ENCODE results near the gene ANKMY2.

ANKMY2 gene

DNA sequence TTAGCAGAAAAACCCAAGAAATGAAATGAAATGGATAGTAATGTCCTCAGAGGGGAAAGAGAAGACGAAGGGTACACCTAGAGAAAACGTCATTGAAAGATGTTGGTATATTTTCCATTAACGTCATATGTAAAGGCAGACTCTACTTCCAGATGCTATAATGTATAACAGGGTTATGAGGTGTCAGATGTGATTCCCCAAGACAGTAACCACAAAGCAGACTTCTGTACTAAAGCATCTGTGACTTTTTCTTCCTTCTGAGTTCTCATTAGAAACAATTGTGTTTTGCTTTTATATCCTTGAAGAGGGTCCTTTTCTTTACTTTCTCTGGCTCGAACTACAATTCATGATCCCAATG, 81.6 kb downstream of the ANKMY2 start:
- no peak for DNase-seq

DNA sequence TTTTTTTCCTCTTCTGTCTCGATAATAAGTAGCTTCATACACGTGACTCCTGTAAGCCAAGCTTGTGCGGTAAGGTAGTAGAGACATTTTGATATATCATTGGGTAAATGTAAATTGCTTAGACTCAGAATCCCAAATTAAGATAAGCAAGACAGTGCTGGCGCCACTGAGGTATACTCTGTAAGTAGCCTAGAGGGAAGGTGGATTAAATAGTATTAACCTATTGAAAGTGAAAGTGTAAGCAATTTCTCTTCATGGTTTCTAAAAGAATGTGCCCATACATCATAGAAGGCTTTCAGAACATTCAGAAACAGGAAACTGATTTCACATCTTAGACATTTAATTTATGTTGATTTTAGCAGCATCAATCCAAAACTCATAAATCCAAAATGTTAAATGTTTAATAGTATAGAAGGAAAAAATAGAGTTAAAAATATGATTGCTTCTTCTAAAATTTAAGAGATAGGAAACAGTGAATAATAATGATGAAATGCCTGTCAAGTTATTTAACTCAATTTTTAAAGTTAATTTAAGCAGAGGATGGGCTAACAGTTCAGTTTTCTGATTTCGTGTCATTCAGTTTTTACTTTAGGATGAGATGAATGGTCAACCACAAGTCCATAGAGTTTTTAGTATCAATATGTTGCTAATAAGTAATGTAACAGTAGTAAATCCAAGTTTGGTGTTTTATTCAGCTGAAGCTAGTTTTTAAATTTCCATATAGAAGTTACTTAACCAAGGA, 82.1 kb downstream of the ANKMY2 start:
- DNase-seq: no peak

DNA sequence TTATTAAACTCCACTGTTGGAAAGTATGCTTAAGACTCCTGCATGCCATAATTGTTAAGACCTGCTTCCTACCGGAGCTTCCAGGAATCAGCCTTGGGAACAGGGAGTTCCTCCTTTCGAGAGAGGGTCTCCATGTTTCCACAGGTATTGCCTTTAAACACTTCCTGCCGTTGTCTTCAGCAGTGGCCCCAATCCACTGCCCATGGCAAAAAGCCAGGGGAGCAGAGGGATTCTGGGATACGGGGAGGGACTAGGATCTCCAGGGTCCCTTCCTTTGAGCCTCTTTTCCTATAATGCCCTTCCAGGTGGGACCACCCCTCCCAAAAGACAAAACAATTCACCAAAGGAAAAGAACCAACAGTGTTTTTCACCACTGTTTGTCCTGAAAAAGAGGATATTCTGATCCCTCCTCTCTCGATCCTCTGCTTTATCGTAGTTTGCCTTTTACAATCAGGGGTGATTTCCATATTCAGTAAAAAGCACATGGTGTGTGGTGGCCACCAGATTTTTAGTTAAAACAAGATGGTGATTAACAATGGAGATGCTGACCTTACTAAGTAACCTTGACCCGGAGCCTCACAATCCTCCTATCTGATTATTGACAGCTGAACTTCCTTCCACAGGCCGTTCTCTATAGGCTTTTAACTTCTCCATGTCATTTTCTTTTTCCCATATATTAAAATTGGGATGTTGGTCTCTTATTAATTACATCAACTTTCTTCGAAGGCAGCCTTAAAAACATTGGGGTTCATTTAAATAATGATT, 82.9 kb downstream of the ANKMY2 start:
- no peak for DNase-seq

DNA sequence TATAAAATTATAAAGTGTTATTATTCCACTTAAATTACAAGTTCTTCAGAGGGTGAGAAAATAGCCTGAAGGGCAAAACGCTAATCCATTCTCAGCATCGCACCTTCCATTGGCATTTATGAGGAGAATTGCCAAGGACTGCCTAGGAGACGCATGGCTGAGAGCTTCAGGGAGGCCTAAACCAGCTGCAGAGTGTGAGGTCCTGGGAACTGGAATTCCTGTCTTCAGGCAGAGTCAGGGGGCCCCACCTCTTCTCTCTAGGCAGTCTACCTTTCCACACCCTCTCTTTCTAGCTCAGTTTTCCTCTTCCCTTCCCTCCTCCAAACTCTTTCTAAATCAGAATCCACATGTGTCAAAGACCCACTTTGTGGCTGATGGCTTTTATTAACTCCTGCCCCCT, 83.6 kb downstream of the ANKMY2 start:
- DNase-seq: no peak

DNA sequence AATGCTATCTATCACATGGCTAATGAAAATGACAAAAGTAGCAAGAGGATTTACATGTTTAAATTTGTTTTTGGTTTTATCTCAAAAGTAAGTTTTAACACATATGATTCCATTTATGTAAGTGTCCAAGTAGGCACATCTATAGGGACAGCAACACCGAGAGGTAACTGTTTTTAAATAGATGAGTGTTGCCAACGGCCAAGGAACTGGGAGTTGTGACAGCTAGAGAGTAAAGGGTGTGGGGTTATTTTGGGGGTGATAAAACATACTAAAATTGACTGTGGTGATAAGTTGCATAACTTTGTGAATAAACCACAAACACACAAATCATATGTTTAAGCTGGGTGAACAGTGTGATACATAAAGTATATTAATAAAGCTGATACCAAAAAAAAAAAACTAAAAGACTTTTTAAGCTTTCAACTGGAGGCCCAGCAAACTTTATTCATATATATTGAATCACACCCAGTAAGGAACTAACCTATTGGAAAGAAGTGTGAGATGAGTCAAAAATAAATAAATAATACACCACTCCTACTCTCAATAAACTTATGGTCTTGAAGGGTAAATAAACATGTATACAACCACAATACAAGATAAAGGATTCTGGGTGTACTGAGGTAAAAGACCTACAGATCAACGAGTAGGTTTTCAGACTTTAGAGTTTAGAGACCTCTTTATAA, 85.9 kb downstream of the ANKMY2 start:
- DNase-seq: no peak

DNA sequence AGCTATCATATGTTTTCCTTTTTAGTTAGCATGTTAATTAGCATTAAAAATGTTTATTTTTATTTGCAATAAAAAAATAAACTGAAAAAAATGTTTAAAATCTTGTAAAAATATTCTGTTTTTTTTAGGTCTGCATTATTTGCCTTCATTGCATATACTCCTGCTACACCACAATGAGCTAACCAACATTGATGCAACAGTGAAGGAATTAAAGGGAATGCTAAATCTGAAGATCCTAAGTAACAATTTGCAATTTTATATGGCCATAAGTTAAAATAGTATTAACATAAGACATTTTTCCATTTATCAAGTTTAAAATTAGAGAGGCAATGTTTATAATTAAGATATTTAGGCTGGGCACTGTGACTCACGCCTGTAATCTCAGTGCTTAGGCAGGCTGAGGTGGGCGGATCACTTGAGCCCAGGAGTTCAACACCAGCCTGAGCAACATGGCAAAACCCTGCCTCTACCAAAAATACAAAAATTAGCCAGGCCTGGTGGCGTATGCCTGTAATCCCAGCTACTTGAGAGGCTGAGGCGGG, 86.7 kb downstream of the ANKMY2 start:
- no peak for DNase-seq

DNA sequence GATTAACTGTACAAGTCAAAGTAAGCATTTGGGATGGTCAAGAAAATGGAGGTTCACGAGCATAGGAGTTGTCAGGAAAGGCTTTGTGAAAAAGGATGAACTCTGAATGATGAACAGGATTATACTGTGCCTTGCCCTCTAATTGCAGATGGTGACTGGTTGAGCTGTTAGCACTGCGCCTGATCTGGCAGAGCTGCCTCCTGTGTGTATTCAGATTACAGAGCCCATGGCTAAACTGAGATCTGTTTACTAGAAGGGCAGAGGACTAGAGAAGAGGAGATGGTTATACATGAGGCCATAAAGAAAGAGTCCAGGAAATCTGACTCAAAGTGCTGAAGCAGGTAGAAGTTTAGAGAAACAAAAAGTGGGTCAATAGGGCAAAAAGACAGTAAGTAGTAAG, 89.2 kb downstream of the ANKMY2 start:
- no peak for DNase-seq

DNA sequence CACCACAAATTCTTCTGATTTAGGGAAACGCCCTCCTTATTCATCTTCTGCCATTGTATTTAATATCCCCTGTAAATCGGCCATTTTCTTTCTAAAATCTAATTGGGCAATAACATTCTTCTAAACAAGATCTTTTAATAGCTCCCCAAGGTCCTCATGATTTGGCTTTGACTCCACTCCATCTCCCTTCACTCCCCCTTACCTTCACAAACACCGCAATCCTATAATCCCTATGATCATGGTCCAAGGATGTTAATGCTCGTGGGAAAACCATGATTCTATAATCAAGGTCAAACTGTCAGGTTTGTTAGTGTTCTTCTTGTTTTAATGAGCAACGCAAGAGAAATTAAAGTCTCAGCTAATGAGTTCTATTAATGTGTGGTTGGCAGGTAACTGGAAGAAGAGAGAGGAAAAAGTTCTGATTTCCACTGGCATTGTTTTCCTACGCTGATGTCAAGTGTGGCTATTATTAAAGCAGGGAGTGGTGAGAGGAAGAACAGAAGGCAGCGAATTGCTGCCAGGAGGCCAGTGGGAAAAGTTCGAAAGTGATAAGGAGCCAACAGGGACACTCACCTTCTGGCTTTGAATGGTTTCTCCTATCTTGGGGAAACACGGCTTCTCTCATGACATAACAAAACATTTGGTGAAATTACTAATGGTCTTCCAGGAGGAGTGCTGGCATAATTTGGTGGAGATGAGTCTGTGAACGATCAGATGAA, 90.9 kb downstream of the ANKMY2 start:
- no peak for DNase-seq

DNA sequence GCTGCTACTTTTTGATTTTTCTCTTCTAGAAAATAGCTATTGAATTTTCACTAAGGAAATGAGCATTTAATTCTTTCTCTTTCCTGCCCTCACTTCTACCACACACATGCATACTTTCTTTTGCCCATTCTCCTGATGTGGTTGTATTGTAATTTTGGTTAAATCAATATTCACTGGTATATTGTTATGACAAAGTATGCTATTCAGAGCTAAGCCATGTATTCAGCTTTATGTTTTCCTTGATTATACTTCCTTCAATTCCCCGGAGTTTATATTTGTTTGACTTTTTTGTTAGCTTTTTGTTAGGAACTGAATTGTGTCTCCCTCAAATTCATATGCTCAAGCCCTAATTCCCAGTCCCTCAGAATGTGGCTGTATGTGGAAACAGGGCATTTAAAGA, 94.9 kb downstream of the ANKMY2 start:
- DNase-seq: no peak
